Mucosa of descending colon (tissue), 3 donors: ENCODE measurements around the gene MEPCE. TPM values are rescaled to one million over a fixed set of nuclear protein-coding genes. Genes with fewer than 3 reads are reported as not detected.

Source experiments
- ATAC-seq: fragments of 200-7000 bp; cut with Tn5 transposase; one replicate; pipeline ENCODE4 v1.9.1; 2020; ENCODE audit warnings: mild to moderate bottlenecking, moderate library complexity
- DNase-seq, 3 donors: peaks; one replicate each; pipeline ENCODE4 v3.0.0-alpha.2; 2020
- H3K36me3 ChIP-seq: fragments of 200-600 bp; one replicate; pipeline ENCODE4 v1.8.0; 2021; ENCODE audit warnings: low read depth, mild to moderate bottlenecking
- H3K4me1 ChIP-seq: fragments of 200-600 bp; one replicate; pipeline ENCODE4 v1.8.0; 2021; ENCODE audit warnings: low read depth, mild to moderate bottlenecking
- H3K4me3 ChIP-seq: fragments of 200-600 bp; one replicate; pipeline ENCODE4 v1.8.0; 2021; ENCODE audit warnings: mild to moderate bottlenecking
- H3K9me3 ChIP-seq: fragments of 200-600 bp; one replicate; pipeline ENCODE4 v1.8.0; 2021; ENCODE audit warnings: mild to moderate bottlenecking
- intact Hi-C, 2 donors: fragments of 100-400 bp; cut with DNase I in 1 of 2; cut with micrococcal nuclease in 1 of 2; formaldehyde crosslinking; loops; one replicate each; pipeline versions ENCODE4 v1.11.0 to v1.11.1; 2022; cut with DNase I, micrococcal nuclease
- total RNA-seq, 3 donors: library from RNA; stranded (reverse); fragmentation: NEBNext Ultra II Directional in 2 of 3; extraction: Animal tissue kit (Norgen Biotek cat#: 25700) in 2 of 3; gene quantifications; one replicate each; pipeline versions ENCODE4 v1.2.1 to v1.2.4, GENCODE V29; 2021 to 2023
- TF ChIP-seq, protein P1 (sequence below): fragments of 200-600 bp; IDR thresholded peaks from one replicate; pipeline ENCODE4 v1.8.0; 2022; ENCODE audit warnings: antibody characterized with exemption, mild to moderate bottlenecking
- donor health status: DM: no; HTN: no; CAD: no; lungs with moderate emphysema.
- donor health status: DM: no; HTN: no; CAD: no.
- donor health status: DM: no; HTN: yes; CAD: no.

The MEPCE gene
- total RNA-seq, 3 donors from 2014 or later = 29.3 to 46.8 (median 35.2) TPM

GRCh38 chr7:100396421-100396982 is 33.1 kb upstream of the MEPCE start:
- Histone ChIP-seq H3K4me3 (no peak overlapping the region), H3K9me3 (no peaks in the 10 kb centered on the region), H3K4me1 (no peaks in the 10 kb centered on the region), H3K36me3 (no peaks in the 10 kb centered on the region)
- ATAC-seq (peak; percentile 76), DNase-seq (peak in 1 of 3 donors; percentile 27)
- TF ChIP-seq, protein P1, sequence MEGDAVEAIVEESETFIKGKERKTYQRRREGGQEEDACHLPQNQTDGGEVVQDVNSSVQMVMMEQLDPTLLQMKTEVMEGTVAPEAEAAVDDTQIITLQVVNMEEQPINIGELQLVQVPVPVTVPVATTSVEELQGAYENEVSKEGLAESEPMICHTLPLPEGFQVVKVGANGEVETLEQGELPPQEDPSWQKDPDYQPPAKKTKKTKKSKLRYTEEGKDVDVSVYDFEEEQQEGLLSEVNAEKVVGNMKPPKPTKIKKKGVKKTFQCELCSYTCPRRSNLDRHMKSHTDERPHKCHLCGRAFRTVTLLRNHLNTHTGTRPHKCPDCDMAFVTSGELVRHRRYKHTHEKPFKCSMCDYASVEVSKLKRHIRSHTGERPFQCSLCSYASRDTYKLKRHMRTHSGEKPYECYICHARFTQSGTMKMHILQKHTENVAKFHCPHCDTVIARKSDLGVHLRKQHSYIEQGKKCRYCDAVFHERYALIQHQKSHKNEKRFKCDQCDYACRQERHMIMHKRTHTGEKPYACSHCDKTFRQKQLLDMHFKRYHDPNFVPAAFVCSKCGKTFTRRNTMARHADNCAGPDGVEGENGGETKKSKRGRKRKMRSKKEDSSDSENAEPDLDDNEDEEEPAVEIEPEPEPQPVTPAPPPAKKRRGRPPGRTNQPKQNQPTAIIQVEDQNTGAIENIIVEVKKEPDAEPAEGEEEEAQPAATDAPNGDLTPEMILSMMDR = no peak
- intact Hi-C loops = no loop called here

- Histone ChIP-seq H3K4me1 (no peaks in the 10 kb centered on the region), H3K9me3 (no peaks in the 10 kb centered on the region), H3K4me3 (no peak overlapping the region), H3K36me3 (no peaks in the 10 kb centered on the region)
- TF ChIP-seq, protein P1 = no peak
- ATAC-seq = no peak
- DNase-seq = no peak
- intact Hi-C loops = no loop called here
Observed at GRCh38 chr7:100397315-100398081, 32.1 kb upstream of the MEPCE start.

DNA sequence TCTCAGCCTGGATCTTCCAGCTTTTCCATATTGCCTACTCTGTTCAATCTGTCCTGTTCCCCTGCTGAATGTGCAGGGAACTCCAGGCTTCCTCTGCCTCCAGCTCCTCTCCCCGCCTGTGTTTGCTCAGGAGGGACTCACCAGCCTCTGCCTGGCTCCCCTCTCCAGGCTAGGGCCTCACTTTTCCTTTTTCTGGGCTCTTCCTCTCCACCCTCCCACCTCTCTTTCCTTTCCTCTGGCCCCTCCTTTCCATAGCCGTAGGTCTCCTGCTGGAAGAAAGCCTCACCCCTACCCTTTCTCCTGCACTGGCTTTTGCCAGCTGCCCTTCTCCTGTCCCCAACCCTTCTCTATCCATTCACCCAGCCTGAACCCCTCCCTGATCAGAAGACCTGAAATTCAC is 31.4 kb upstream of the MEPCE start:
- intact Hi-C loops = no loop called here
- ATAC-seq (no peak), DNase-seq (no peak)
- Histone ChIP-seq H3K9me3 (no peaks in the 10 kb centered on the region), H3K4me3 (no peak overlapping the region), H3K36me3 (no peaks in the 10 kb centered on the region), H3K4me1 (no peaks in the 10 kb centered on the region)
- TF ChIP-seq, protein P1 = no peak

DNA sequence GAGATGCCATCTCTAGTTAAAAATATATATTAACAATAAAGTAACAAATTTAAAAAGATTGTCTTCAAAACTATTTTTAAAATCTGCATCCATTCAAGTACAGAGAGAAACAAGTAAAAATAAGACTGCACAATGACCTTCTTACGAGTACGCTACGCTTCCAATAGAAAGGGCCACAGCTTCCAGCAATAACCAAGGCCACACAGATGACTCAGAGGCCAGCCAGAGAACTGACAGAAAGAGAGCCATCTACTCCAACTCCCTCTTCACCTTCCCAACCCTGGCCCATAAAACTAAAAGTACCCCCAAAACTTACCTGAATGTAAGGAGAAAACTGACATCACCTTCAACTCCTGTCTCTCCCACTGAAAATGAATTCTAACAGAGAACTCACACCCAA is 29.6 kb upstream of the MEPCE start:
- no peak for DNase-seq
- Histone ChIP-seq H3K4me1 (no peaks in the 10 kb centered on the region), H3K36me3 (no peaks in the 10 kb centered on the region), H3K9me3 (no peaks in the 10 kb centered on the region), H3K4me3 (no peak overlapping the region)
- no peak for ATAC-seq
- intact Hi-C loops = no loop called here
- TF ChIP-seq, protein P1 = no peak

DNA sequence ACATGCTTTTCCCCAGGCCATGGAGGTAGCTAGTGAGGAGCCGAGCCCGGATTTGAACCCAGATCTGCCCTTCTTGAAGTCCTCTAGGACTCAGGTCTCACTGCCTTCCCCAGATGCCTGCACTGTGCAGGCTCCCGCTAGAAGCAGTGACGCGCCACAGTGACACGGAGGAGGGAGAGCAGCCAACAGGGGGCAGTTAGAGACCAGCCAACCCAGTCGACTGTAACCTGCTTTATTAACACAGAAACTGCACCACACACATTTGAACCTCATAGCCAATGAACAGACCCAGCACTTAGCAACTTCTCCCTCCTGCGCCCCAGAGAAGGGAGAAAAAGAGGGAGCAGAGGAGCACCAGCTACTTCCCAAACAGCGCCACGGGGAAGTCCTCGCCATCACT is 29.0 kb upstream of the MEPCE start:
- Histone ChIP-seq H3K4me1 (no peaks in the 10 kb centered on the region), H3K4me3 (no peak overlapping the region), H3K36me3 (no peaks in the 10 kb centered on the region), H3K9me3 (no peaks in the 10 kb centered on the region)
- TF ChIP-seq, protein P1 = no peak
- no peak for DNase-seq
- peak; percentile 37 for ATAC-seq
- intact Hi-C loops = no loop called here
